T-helper 2 cell treated with Interferon-gamma antibody and Interleukin-4, amounts not matched to agents 100 ng/mL and 5 ng/mL, for 36 hours (primary cell): ENCODE results near the gene BTBD19. TPM values are rescaled to one million over a fixed set of nuclear protein-coding genes. Genes with fewer than 3 reads are reported as not detected.

Experiments used
- intact Hi-C: fragments of 100-400 bp; cut with micrococcal nuclease; formaldehyde crosslinking; loops from one replicate; pipeline ENCODE4 v1.15.1; 2023
- total RNA-seq: library from RNA; stranded (reverse); gene quantifications from 2 replicates; pipeline ENCODE4 v1.2.3, GENCODE V29; 2022

Gene BTBD19
- total RNA-seq, 1 donor from 2014 or later, result 9.7 TPM

GRCh38 chr1:44826375-44827196, 18.3 kb downstream of the BTBD19 start:
- intact Hi-C loops, result no loop called here

GRCh38 chr1:44827197-44828002, 19.1 kb downstream of the BTBD19 start:
- intact Hi-C loops, result no loop called here

GRCh38 chr1:44828003-44828651, 19.8 kb downstream of the BTBD19 start:
- intact Hi-C loops, result no loop called here

- intact Hi-C loops, result no loop called here
Measured at GRCh38 chr1:44828841-44829440, 20.6 kb downstream of the BTBD19 start.

DNA sequence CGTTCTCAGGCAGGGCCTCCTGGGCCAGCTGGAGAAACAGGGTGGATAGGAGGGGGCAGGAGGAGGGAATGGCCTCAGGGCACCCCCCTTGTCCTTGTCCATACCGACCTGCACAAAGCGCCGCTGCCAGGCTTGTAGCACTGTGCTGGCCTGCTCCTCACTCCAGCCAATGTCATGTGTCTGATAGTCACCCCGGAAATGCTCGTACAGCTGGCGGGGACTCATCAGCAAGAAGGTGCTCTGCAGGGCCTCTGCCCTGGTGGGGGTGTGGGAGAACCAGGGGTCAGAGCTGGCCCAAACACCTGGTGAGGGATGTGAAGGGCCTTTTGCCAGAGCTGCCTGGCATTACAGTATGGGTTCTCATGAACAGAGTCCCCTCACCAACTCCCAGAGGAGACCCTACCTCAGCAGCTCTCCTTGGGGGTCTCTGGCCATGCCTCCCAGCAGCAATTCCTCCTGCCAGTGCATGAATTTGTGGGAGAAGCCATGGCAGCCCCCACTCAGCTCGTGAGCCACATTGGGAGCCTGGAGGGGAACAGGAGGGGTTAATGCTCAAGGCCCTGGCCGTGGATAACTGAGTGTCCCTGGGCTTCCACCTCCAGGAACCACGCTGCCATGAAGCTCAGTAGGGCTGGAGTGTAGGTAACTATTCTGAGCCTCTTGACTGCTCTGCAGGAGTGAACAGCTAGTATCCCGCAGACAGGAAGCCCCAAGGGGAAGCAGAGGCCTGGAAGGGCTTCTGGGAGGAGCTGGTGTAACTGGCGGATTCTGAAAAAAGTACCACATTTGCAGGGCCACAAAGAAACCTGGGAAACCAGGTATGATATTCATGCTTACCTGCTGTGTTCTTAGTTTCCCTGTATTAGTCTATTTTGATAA, 21.4 kb downstream of the BTBD19 start:
- intact Hi-C loops, result no loop called here

DNA sequence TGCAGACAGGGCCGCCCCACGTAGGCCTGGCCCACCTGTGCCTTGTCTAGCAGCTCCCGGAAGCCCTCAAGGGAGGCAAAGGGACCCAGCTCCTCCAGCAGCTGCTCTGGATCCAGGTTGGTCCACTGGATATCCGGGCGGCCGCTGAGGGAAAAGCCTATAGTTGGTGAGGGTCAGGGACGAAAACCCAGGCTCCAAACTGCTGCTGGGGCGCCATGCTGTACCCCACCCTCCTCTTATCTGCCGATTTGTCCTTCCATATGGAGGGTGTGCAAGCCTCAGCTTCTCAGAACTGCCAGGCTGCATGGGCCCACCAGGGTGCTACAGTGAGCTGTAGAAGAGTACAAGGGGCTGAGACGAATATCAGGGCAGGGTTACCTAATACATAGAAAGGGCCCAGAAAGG, 22.6 kb downstream of the BTBD19 start:
- intact Hi-C loops, result no loop called here

GRCh38 chr1:44831516-44831915, 23.2 kb downstream of the BTBD19 start:
- intact Hi-C loops, result no loop called here

GRCh38 chr1:44832056-44832705, 23.9 kb downstream of the BTBD19 start:
- intact Hi-C loops, result no loop called here

DNA sequence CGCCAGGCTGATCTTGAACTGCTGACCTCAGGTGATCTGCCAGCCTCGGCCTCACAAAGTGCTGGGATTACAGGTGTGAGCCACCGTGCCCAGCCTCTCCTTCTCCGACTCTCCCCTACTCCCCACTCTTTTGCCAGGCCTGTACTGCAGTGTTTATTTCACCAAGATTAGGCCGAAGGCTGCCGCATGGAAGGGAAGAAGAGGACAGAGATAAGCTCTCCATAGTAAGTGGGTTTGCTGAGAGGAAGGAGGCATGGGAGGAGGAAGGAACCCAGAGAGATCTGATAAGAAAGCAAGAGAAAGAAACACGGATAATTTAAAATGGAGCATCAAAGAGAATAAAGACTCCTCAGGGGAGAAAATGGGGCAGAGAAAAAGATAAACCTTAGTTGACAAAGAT, 26.0 kb downstream of the BTBD19 start:
- intact Hi-C loops, result no loop called here

GRCh38 chr1:44835738-44836675, 27.7 kb downstream of the BTBD19 start:
- intact Hi-C loops, result loop anchor here (1.0 to 5.0 kb wide), 4 partner anchors 39 to 464 kb away; partner anchors contain the start of genes EIF2B3 and HECTD3

- intact Hi-C loops, result loop anchor here (5.0 kb wide), 1 partner anchor 41 kb away; no protein-coding TSS in a partner anchor
Measured at GRCh38 chr1:44838294-44838693, 30.0 kb downstream of the BTBD19 start.

- intact Hi-C loops, result loop anchor here (5.0 kb wide), 1 partner anchor 42 kb away; no protein-coding TSS in a partner anchor
Measured at GRCh38 chr1:44839576-44839975, 31.3 kb downstream of the BTBD19 start.

DNA sequence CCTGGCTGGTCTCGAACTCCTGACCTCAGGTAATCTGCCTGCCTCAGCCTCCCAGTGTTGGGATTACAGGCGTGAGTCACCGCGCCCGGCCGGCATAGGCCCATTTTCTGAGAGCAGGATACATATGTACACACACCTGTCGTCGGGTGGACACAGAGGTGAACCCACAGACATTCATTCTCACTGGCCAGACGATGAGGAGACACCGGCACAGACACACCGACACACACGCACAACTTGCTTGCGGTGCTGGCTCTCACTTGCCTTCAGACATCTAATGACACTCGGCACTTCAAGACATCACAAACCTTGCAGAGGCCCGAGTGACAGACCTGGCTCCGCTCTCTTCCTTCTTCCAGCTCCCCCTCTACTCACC, 34.2 kb downstream of the BTBD19 start:
- intact Hi-C loops, result no loop called here

GRCh38 chr1:44842862-44843655, 34.7 kb downstream of the BTBD19 start, which contains the start of gene PTCH2:
PTCH2 (minus strand) TSS chr1:44843253; CDS start chr1:44842932, 321 bp downstream.
- intact Hi-C loops, result no loop called here

DNA sequence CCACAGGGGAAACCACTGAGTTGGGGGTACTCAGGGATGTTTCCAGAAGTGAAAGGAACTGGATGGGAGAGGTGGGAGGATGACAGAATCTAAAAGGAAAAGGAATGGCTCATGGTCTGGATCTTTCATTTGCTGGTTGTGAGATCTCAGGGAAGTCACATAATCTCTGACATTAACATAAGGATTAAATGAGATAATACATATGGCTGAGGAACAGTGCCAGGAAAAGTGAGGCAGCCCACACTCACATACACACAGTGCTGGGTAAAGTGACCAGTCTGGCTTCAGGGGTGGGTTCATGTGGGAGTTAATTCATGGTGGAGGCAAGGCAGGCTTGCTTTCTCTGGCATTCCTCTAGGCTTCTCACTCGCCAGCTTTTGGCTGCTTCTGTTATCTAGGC, 38.7 kb downstream of the BTBD19 start:
- intact Hi-C loops, result no loop called here

DNA sequence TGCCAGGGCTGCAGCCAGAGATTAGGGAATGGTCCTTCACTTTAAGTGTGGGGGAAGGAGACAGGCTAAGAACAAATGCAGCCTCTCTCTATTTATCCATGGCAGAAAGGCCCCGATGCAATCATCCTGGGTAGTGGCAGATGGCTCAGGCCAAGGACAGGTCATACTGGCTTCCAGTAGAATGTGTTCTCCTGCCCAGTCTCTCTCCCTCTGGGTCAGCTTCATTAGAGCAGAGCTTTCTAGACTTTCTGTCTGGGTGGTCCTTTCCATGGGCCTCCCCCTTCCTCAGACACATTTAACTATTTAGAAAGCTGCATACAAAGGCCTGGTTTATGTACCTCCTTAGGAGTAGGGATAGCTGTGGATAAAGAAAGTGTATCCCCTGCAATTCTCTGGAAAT, 39.5 kb downstream of the BTBD19 start:
- intact Hi-C loops, result no loop called here

DNA sequence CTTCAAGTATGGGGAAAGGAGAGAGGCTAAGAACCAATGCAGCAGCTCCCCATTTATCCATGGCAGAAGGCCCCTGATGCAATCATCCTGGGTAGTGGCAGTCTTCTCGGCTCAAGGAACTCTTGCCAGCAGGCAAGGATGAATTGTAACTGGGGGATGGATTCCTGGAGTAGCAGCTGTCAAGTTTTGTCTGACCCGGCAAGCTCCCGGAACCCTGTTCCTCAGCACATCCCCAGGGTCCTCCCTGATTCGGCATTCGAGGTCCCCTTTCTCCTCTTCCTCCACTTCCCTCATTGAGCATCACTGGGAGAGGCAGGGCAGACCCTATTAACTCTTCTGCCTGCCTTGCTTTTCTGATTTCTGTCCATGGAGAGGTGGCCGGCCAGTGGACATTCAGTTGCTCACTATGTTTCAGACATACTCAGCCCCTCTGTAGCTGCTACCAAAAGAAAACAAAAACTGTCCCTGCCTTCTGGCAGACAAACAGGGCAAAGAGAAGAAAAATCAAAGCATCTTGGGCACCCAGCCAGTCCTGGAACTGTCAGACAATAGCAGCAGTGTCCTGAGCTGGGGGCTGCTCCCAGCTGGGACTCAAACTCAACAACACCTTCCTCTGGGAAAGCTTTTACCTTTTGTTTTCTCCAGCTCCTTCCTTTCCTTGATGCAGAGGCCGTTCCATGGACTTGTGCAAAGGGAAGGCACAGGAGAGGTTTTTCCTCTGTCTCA, 40.3 kb downstream of the BTBD19 start:
- intact Hi-C loops, result no loop called here
